ENCODE results near the gene CACNA1E.

The CACNA1E gene

DNA sequence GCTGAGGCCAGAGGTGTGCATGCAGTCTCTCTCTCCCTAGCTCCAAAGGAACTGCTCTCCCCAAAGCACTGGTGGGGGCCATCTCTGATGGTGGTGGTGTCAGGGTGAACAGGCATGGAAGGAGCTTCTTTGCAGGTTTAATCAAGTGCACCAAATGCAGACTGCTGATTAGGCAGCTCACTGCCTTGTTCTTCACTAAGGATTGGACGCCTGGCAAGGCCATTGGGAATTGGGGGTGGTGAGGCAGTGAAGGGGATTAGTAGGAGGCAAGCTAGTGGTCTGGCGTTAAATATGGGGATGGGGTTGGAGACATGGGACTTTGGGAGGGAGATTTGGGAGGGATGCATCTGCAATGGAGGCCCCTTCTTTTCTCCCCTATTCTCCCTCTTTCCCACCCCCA is 1.5 kb downstream of the CACNA1E start:
- TF ChIP-seq, protein P1, sequence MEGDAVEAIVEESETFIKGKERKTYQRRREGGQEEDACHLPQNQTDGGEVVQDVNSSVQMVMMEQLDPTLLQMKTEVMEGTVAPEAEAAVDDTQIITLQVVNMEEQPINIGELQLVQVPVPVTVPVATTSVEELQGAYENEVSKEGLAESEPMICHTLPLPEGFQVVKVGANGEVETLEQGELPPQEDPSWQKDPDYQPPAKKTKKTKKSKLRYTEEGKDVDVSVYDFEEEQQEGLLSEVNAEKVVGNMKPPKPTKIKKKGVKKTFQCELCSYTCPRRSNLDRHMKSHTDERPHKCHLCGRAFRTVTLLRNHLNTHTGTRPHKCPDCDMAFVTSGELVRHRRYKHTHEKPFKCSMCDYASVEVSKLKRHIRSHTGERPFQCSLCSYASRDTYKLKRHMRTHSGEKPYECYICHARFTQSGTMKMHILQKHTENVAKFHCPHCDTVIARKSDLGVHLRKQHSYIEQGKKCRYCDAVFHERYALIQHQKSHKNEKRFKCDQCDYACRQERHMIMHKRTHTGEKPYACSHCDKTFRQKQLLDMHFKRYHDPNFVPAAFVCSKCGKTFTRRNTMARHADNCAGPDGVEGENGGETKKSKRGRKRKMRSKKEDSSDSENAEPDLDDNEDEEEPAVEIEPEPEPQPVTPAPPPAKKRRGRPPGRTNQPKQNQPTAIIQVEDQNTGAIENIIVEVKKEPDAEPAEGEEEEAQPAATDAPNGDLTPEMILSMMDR (IDR thresholded peaks at IDR 0.05; ENCODE audit: extremely low read depth, missing control alignments): no peak

DNA sequence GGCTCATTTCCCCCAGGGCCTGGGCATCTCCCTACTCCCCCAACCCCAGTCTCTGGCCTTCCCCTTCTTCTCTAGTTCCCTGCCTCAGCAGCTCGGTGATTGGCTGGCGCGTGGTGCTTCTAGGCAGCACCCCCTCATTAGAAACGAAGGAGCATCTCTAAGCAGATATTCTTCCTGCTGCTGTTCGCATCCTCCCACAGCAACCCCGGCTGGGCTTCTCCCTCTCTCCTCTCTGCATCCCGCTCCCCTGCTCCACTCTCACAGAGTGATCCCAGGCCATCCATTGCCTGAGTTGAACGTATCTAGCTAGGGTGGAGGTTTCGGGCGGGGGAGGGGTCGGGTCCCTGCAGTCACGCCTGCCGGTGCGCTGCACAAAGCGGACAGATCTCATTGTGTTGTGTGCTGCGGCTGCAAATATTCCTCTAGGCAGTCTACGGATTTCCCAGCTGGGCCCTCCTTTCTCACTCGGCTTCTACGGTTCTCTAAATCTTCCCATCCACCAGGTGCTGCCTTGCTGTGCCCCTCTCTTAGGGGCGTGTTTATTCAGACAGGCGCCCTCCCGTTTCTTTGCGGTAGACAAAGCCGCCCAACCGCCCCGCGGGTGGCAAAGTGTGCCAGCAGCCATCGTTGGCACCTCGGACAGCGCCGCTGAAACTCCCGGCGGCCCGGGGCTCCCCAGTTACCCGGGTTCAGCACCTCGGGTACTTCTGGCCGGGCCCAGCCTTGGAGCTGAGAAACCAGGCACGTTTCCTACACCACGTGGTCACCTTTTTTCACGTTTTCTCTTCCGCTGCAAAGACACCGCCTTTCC is 2.2 kb downstream of the CACNA1E start:
- TF ChIP-seq, protein P1 (IDR thresholded peaks at IDR 0.05; ENCODE audit: extremely low read depth, missing control alignments): peak; percentile 1
- peak; percentile 85 for DNase-seq (ENCODE audit: low spot score)

More for the DNA sequence above, 1.5 kb downstream of the CACNA1E start:
- no peak for DNase-seq (ENCODE audit: low spot score)

DNA sequence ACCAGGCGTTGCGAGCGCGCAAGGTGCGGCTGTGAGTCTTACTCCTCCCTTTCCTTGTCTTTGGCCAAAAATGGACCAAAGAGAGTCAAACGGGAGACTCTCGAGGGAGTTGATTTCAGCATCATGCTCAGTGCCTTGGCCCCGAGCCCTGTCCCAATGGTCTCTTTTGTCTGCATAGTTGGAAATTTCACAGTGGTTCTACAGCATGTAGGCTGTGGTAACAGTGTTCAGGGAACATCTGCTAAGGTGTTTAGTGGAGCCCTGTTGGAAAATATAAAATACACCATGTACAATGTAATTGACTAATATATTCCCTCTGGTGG is 2.7 kb downstream of the CACNA1E start:
- TF ChIP-seq, protein P1 (IDR thresholded peaks at IDR 0.05; ENCODE audit: extremely low read depth, missing control alignments): no peak
- DNase-seq (ENCODE audit: low spot score): no peak

DNA sequence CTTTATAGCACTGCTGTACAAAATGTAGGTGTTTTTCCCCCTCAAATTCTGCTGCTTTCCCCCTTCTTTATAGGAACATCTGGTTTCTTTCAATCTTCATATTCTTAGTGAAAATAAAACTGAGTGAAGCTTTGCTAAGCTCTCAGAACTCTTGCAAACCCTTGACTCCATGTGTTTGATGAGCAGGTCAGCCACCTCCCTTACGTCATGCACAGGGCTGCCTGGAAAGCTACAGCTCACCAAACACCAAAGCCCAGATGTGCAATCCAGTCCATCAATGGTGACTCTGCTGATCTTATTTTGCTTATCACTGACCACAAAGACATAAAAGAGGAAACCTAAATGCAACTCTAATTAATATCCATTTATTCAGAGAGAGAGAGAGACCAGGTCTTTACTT is 5.5 kb downstream of the CACNA1E start:
- TF ChIP-seq, protein P1 (IDR thresholded peaks at IDR 0.05; ENCODE audit: extremely low read depth, missing control alignments): no peak
- no peak for DNase-seq (ENCODE audit: low spot score)

DNA sequence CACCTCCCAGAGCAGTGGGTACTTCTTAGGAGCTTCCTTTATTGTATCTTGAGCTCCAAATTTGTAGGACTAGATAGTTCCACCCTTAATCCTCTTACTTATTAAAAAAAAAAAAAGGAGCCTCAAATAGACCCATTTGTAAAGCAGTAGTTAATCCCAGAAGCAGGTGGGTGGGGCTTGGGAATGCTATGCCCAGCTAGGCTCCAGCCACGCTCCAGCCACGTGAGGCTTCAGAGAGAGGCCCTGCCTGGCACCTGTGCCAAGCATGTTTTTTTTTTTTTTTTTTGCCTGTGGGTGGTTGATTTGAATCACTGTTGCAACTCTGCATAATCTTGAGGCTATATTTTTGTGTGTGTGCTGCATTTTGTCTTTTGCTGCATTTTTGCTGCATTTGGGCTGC is 7.0 kb downstream of the CACNA1E start:
- TF ChIP-seq, protein P1 (IDR thresholded peaks at IDR 0.05; ENCODE audit: extremely low read depth, missing control alignments): no peak
- DNase-seq (ENCODE audit: low spot score): no peak

DNA sequence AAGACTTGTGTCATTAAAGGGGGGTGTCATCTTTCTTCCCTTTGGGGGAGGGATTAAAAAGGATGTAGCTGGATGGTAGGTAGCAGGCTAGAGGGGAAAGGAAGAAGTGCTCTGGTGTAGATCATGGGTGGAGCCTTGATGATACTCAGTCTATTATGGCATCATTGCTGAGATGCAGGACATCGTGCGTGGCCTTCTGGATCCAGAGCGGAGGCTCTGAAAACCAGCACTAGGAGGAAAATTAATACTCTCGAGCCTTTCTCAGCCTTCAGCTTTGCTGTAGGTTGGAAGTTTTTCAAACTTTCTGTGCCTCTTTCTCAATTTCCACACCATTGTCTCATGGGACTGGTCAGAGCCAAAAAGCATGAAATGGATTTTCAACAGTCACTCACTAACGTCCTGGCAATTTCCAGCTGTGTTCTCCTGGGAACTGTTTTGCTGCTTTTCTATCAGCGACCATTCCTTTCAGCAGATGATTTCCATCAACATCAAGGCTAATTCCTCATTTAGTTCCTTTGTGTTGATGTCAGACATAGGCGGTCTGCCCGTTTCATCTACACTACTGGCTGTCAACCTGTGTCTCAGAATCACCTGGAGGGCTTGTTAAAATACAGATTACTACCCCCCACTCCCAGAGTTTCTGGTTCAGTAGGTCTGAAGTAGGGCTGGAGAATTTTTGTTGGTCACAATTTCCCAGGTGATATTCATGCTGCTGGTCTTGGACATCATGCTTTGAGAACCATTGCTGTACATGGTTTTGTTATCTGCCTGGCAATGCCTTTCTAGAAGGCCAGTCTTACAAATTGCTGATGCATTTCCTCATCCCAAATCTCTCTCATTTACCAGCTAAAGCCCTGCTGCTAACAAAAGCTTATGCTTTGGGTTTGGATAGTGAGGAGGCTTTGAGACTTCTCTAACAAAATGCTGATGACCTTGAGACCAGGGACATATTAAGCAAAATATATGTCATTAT is 7.7 kb downstream of the CACNA1E start:
- no peak for DNase-seq (ENCODE audit: low spot score)
- TF ChIP-seq, protein P1 (IDR thresholded peaks at IDR 0.05; ENCODE audit: extremely low read depth, missing control alignments): no peak

DNA sequence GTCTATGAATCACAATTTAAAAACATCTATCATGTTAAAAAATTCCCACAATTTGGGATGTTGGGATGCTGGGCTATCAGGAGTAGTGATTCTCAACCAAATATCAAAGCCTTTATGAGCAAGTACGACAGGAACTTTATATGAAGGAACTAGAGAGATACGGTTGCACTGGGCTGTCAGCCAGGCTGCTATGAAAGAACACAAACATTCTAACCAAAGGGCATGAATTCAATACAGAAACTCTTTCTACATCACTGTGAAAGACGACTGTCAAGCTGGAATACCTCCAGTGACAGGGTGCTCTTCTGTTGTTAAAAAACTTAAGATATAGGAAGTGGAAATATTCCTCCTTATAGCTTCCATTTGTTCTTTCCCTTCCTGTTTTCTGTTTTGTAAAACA is 9.8 kb downstream of the CACNA1E start:
- TF ChIP-seq, protein P1 (IDR thresholded peaks at IDR 0.05; ENCODE audit: extremely low read depth, missing control alignments): no peak
- DNase-seq (ENCODE audit: low spot score): no peak
